Keratinocyte (primary cell): Measurements from ENCODE around the gene ZNF83. TPM values are rescaled to one million over a fixed set of nuclear protein-coding genes. Genes with fewer than 3 reads are reported as not detected.
"Not testable (repeated sequence)": the region's sequence is repeated elsewhere in the genome, so short reads cannot be mapped to it uniquely, and the experiment has no call there.

Source experiments
- DNase-seq: peaks from one replicate; pipeline ENCODE4 v3.0.0-alpha.2; 2011; ENCODE audit warnings: low read depth, missing footprints, low spot score
- FAIRE-seq: peaks from 2 replicates; lab custom pipeline; 2011; peaks lifted over from hg19 to GRCh38; lab: Jason Lieb, UNC
- H2AFZ ChIP-seq: 2 replicates; pipeline ENCODE4 v1.6.0; 2012; ENCODE audit warnings: low read length, control low read depth, inconsistent platforms; ENCODE audit not compliant: control insufficient read depth
- H3K27ac ChIP-seq: 2 replicates; pipeline ENCODE4 v1.5.1; 2011; ENCODE audit warnings: low read length; ENCODE audit not compliant: control insufficient read depth, insufficient read depth
- H3K27me3 ChIP-seq: 3 replicates; pipeline ENCODE4 v1.6.0; 2011; ENCODE audit warnings: low read length; ENCODE audit not compliant: control insufficient read depth, insufficient read depth; ENCODE audit errors: extremely low read depth
- H3K36me3 ChIP-seq, 2 experiments: 2 replicates in 1 of 2; 3 replicates in 1 of 2; pipeline ENCODE4 v1.5.1; 2011; ENCODE audit warnings: low read length in 2 of 2, mild to moderate bottlenecking in 1 of 2; ENCODE audit not compliant: control insufficient read depth in 2 of 2, insufficient read depth in 2 of 2; ENCODE audit errors: extremely low read depth in 1 of 2
- H3K4me1 ChIP-seq: 3 replicates; pipeline ENCODE4 v1.5.1; 2011; ENCODE audit warnings: low read length; ENCODE audit not compliant: control insufficient read depth, insufficient read depth; ENCODE audit errors: extremely low read depth
- H3K4me2 ChIP-seq: 3 replicates; pipeline ENCODE4 v1.6.0; 2011; ENCODE audit warnings: low read depth, low read length; ENCODE audit not compliant: control insufficient read depth, insufficient read depth; ENCODE audit errors: extremely low read depth
- H3K4me3 ChIP-seq, 3 experiments: fragments of 200-600 bp in 1 of 3; sonication (generic) in 1 of 3; 2 replicates in 2 of 3; 3 replicates in 1 of 3; pipeline ENCODE4 v1.5.1; 2011 to 2016; ENCODE audit warnings: low read length in 3 of 3, mild to moderate bottlenecking in 3 of 3, control low read depth in 2 of 3, inconsistent platforms in 1 of 3, low read depth in 1 of 3, mixed read lengths in 1 of 3, mixed run types in 1 of 3, moderate library complexity in 1 of 3; ENCODE audit not compliant: control insufficient read depth in 2 of 3, insufficient read depth in 2 of 3; ENCODE audit errors: extremely low read depth in 1 of 3
- H3K79me2 ChIP-seq: 2 replicates; pipeline ENCODE4 v1.6.0; 2012; ENCODE audit warnings: low read length; ENCODE audit not compliant: control insufficient read depth, insufficient read depth
- H3K9ac ChIP-seq: 3 replicates; pipeline ENCODE4 v1.6.0; 2011; ENCODE audit warnings: low read length; ENCODE audit not compliant: control insufficient read depth, insufficient read depth; ENCODE audit errors: extremely low read depth
- H3K9me1 ChIP-seq: 3 replicates; pipeline ENCODE4 v1.6.0; 2011; ENCODE audit warnings: low read length; ENCODE audit not compliant: control insufficient read depth, insufficient read depth; ENCODE audit errors: extremely low read depth
- H3K9me3 ChIP-seq: 2 replicates; pipeline ENCODE4 v1.5.1; 2012; ENCODE audit warnings: low read depth, low read length; ENCODE audit not compliant: control insufficient read depth
- H4K20me1 ChIP-seq: 3 replicates; pipeline ENCODE4 v1.6.0; 2011; ENCODE audit warnings: low read length; ENCODE audit not compliant: control insufficient read depth, insufficient read depth; ENCODE audit errors: extremely low read depth
- CTCF ChIP-seq, 3 experiments: IDR thresholded peaks in 1 of 3; conservative IDR thresholded peaks in 1 of 3; optimal IDR thresholded peaks in 1 of 3; 2 replicates in 2 of 3; 3 replicates in 1 of 3; pipeline versions ENCODE3 to v1.5.1; 2011; ENCODE audit warnings: low read length in 3 of 3, mild to moderate bottlenecking in 3 of 3, moderate library complexity in 2 of 3, control low read depth in 1 of 3, inconsistent platforms in 1 of 3; ENCODE audit not compliant: insufficient read depth in 2 of 3; ENCODE audit errors: extremely low read depth in 1 of 3
- EZH2 ChIP-seq: IDR thresholded peaks from one replicate; pipeline ENCODE4 v1.6.1; 2012; ENCODE audit warnings: inconsistent platforms, mild to moderate bottlenecking, low read length, moderate library complexity
- dilution Hi-C: fragments of 300-500 bp; cut with MboI; formaldehyde crosslinking; loops from one replicate; pipeline ENCODE4 v1.7.0; 2020; ENCODE audit warnings: low sequenced_read_pairs; ENCODE audit not compliant: extremely low pct_ligation_motif_present
- polyA plus RNA-seq, 5 experiments: library from polyadenylated mRNA; depleted of rRNA in 3 of 5; stranded (reverse) in 3 of 5; stranded (forward) in 1 of 5; unstranded in 1 of 5; fragments of >200 nt; gene quantifications; 1 replicate in 1 of 5; 2 replicates in 3 of 5; 3 replicates in 1 of 5; pipeline versions ENCODE4 v1.2.1 to v1.2.3, GENCODE V29; 2011 to 2012; ENCODE audit warnings: missing spikeins in 2 of 5, low read depth in 1 of 5, low replicate concordance in 1 of 5

Gene ZNF83
- polyA plus RNA-seq, 1 donor (not counting 4 experiments of a cell fraction or from before 2014, with no cell fraction given), result 47.3 TPM

GRCh38 chr19:52638601-52639000, 446 bp upstream of the ZNF83 start:
- Histone ChIP-seq H3K27ac (no peak overlapping the region), H3K36me3 (peaks cover 0 to 2% of the 10 kb centered on the region in 2 experiments), H3K27me3 (no peaks in the 10 kb centered on the region), H3K9me1 (no peaks in the 10 kb centered on the region), H3K4me1 (peaks cover 11% of the 10 kb centered on the region), H2AFZ (peak overlapping the region; percentile 64), H3K9me3 (no peaks in the 10 kb centered on the region), H3K9ac (no peak overlapping the region), H3K4me3 (peak overlapping the region in 2 of 3 experiments; percentile 15 to 56), H4K20me1 (no peaks in the 10 kb centered on the region), H3K4me2 (peak overlapping the region; percentile 84), H3K79me2 (peaks cover 2% of the 10 kb centered on the region)
- TF ChIP-seq EZH2, result no peak
- TF ChIP-seq CTCF (optimal IDR thresholded peaks at IDR 0.05 in 1 of 3, IDR thresholded peaks at IDR 0.05 in 1 of 3, conservative IDR thresholded peaks at IDR 0.05 in 1 of 3; ENCODE audit: extremely low read depth in 1 of 3, insufficient read depth in 2 of 3, low read length in 3 of 3), result no peak
- FAIRE-seq, result no peak
- DNase-seq, result no peak
- dilution Hi-C loops, result no loop called here

DNA sequence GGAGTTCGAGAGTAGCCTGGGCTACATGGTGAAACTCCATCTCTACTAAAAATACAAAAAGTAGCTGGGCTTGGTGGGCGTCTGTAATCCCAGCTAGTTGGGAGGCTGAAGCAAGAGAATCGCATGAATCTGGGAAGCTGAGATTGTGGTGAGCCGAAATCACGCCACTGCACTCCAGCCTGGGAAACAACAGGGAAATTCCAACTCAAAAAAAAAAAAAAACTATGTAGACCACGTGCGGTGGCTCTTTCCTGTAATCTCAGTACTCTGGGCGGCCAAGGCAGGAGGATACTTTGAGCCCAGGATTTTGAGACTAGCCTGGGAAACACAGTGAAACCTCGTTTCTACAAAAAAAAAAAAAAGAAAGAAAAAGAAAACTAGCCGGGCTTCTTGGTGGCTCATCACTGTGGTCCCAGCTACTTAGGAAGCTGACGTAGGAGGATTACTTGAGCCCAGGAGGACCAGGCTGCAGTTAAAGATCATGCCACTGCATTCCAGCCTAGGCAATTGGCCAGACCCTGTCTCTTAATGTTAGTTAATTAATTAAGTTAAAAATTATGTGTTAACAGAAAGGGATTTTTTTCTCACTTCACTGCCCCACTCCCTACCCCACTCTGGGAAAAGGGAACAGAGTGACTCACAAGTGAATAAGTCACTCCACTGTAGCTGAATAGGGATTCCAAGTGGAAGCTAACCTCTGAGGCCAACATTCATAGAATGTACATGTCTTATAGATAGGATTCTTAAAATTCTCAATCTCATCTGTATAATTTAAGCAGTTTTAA, 2.2 kb downstream of the ZNF83 start:
- no peak for TF ChIP-seq EZH2
- TF ChIP-seq CTCF (optimal IDR thresholded peaks at IDR 0.05 in 1 of 3, IDR thresholded peaks at IDR 0.05 in 1 of 3, conservative IDR thresholded peaks at IDR 0.05 in 1 of 3; ENCODE audit: extremely low read depth in 1 of 3, insufficient read depth in 2 of 3, low read length in 3 of 3), result no peak
- Histone ChIP-seq H3K9ac (no peak overlapping the region), H3K4me1 (peaks cover 11% of the 10 kb centered on the region), H3K36me3 (peaks cover 0 to 2% of the 10 kb centered on the region in 2 experiments), H2AFZ (no peak overlapping the region), H3K9me1 (no peaks in the 10 kb centered on the region), H3K4me2 (no peak overlapping the region), H3K4me3 (no peak overlapping the region), H3K79me2 (peaks cover 2% of the 10 kb centered on the region), H3K9me3 (no peaks in the 10 kb centered on the region), H3K27me3 (no peaks in the 10 kb centered on the region), H3K27ac (no peak overlapping the region), H4K20me1 (no peaks in the 10 kb centered on the region)
- DNase-seq (no peak), FAIRE-seq (no peak)
- dilution Hi-C loops, result no loop called here

GRCh38 chr19:52627441-52627840, 10.7 kb downstream of the ZNF83 start:
- dilution Hi-C loops, H3K9me3 ChIP-seq, H3K27ac ChIP-seq, H3K27me3 ChIP-seq, H4K20me1 ChIP-seq, H3K4me3 ChIP-seq, H2AFZ ChIP-seq, H3K36me3 ChIP-seq, DNase-seq, H3K4me1 ChIP-seq, H3K9ac ChIP-seq, H3K79me2 ChIP-seq, H3K4me2 ChIP-seq, FAIRE-seq, H3K9me1 ChIP-seq: not testable (repeated sequence)
